ENCODE data around the gene BPIFB4.

DNA sequence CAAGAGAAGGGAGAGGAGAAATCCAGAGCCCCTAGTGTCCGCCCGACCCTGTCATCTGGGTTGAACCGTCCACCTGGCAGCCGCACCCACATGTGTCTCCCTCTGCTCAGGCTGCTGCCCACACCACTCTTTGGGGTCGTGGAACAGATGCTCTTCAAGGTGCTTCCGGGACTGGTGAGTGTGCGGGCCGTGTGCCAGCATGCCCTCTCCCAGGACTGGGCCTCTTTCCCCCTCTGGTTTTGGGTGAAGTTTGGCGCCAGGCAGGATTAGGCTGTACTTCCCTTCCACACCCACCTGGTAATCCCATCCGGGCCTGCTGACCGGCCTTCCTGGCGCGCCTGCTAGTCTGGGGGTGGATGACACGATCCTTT lies 17.8 kb upstream of the BPIFB4 start:
- TF ChIP-seq, protein P1, sequence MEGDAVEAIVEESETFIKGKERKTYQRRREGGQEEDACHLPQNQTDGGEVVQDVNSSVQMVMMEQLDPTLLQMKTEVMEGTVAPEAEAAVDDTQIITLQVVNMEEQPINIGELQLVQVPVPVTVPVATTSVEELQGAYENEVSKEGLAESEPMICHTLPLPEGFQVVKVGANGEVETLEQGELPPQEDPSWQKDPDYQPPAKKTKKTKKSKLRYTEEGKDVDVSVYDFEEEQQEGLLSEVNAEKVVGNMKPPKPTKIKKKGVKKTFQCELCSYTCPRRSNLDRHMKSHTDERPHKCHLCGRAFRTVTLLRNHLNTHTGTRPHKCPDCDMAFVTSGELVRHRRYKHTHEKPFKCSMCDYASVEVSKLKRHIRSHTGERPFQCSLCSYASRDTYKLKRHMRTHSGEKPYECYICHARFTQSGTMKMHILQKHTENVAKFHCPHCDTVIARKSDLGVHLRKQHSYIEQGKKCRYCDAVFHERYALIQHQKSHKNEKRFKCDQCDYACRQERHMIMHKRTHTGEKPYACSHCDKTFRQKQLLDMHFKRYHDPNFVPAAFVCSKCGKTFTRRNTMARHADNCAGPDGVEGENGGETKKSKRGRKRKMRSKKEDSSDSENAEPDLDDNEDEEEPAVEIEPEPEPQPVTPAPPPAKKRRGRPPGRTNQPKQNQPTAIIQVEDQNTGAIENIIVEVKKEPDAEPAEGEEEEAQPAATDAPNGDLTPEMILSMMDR (IDR thresholded peaks at IDR 0.05 in 8 of 11, conservative IDR thresholded peaks at IDR 0.05 in 3 of 11) = no peak
- TF ChIP-seq POLR2AphosphoS5 (IDR thresholded peaks at IDR 0.05) = no peak
- no peak for TF ChIP-seq POLR2A (IDR thresholded peaks at IDR 0.05)
